Tibial artery (tissue), 4 donors: ENCODE data around the gene KRT16.
"Not testable (repeated sequence)": the region's sequence is repeated elsewhere in the genome, so short reads cannot be mapped to it uniquely, and the experiment has no call there.

Source experiments
- DNase-seq, 2 donors: peaks; one replicate each; pipeline ENCODE4 v3.0.0-alpha.2; 2019
- H3K27ac ChIP-seq, 2 donors: fragments of 200-600 bp; sonication (generic) in 1 of 2; 1 replicate in 1 of 2; 2 replicates in 1 of 2; pipeline ENCODE4 v1.5.1; 2018 to 2019; ENCODE audit warnings: mild to moderate bottlenecking in 1 of 2
- H3K27me3 ChIP-seq, 2 donors: fragments of 200-600 bp; sonication (generic) in 1 of 2; one replicate each; pipeline versions ENCODE4 v1.5.1 to v1.6.0; 2016 to 2019
- H3K36me3 ChIP-seq, 3 donors: fragments of 200-600 bp; sonication (generic) in 2 of 3; one replicate each; pipeline ENCODE4 v1.5.1; 2016 to 2019; ENCODE audit warnings: mild to moderate bottlenecking in 2 of 3
- H3K4me1 ChIP-seq, 4 donors: fragments of 200-600 bp; sonication (generic) in 2 of 4; 1 replicate in 3 of 4; 2 replicates in 1 of 4; pipeline ENCODE4 v1.5.1; 2016 to 2019
- H3K4me3 ChIP-seq, 2 donors: fragments of 200-600 bp; sonication (generic) in 1 of 2; 1 replicate in 1 of 2; 2 replicates in 1 of 2; pipeline ENCODE4 v1.5.1; 2018 to 2019; ENCODE audit warnings: mild to moderate bottlenecking in 2 of 2
- H3K9me3 ChIP-seq, 3 donors: fragments of 200-600 bp; sonication (generic) in 1 of 3; one replicate each; pipeline ENCODE4 v1.5.1; 2016 to 2019
- intact Hi-C: fragments of 100-400 bp; cut with DNase I; formaldehyde crosslinking; loops from one replicate; pipeline ENCODE4 v1.15.0; 2023; ENCODE audit warnings: low total_unique reads
- TF ChIP-seq, protein P1 (sequence below), 2 experiments: fragments of 200-600 bp in 1 of 2; fragments of 450-650 bp in 1 of 2; IDR thresholded peaks; one replicate each; pipeline ENCODE4 v1.5.1; 2017 to 2019; ENCODE audit warnings: antibody characterized with exemption in 2 of 2, mild to moderate bottlenecking in 1 of 2, moderate library complexity in 1 of 2

Gene KRT16

DNA sequence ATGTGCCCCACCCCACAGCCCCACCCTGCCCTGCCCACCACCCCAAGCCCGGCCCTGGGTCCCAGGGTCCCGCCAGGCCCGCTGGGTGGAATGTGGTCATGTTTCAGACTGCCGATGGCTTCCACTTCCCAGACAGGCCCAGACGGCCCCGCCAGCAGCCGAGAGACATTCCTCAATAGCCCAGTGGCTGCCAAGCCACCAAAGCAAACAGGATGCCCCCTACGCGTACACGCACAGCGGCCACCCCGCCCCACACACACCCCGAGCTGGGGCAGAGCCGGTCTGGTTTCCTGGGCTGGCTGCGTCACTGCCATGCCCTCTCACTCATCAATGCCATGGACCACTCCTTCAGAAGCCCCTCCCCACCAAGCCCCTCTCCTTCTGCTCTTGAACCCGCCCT, 13.0 kb upstream of the KRT16 start:
- peak in 1 of 2 donors; percentile 79 for DNase-seq
- TF ChIP-seq, protein P1, sequence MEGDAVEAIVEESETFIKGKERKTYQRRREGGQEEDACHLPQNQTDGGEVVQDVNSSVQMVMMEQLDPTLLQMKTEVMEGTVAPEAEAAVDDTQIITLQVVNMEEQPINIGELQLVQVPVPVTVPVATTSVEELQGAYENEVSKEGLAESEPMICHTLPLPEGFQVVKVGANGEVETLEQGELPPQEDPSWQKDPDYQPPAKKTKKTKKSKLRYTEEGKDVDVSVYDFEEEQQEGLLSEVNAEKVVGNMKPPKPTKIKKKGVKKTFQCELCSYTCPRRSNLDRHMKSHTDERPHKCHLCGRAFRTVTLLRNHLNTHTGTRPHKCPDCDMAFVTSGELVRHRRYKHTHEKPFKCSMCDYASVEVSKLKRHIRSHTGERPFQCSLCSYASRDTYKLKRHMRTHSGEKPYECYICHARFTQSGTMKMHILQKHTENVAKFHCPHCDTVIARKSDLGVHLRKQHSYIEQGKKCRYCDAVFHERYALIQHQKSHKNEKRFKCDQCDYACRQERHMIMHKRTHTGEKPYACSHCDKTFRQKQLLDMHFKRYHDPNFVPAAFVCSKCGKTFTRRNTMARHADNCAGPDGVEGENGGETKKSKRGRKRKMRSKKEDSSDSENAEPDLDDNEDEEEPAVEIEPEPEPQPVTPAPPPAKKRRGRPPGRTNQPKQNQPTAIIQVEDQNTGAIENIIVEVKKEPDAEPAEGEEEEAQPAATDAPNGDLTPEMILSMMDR (IDR thresholded peaks at IDR 0.05), result no peak
- Histone ChIP-seq H3K4me3 (no peak overlapping the region), H3K27ac (peak overlapping the region in 1 of 2 donors; percentile 49), H3K9me3 (no peaks in the 10 kb centered on the region), H3K36me3 (no peaks in the 10 kb centered on the region), H3K27me3 (no peaks in the 10 kb centered on the region), H3K4me1 (peaks cover 0 to 31% (median 11%) of the 10 kb centered on the region in 4 donors)
- intact Hi-C loops, result no loop called here

DNA sequence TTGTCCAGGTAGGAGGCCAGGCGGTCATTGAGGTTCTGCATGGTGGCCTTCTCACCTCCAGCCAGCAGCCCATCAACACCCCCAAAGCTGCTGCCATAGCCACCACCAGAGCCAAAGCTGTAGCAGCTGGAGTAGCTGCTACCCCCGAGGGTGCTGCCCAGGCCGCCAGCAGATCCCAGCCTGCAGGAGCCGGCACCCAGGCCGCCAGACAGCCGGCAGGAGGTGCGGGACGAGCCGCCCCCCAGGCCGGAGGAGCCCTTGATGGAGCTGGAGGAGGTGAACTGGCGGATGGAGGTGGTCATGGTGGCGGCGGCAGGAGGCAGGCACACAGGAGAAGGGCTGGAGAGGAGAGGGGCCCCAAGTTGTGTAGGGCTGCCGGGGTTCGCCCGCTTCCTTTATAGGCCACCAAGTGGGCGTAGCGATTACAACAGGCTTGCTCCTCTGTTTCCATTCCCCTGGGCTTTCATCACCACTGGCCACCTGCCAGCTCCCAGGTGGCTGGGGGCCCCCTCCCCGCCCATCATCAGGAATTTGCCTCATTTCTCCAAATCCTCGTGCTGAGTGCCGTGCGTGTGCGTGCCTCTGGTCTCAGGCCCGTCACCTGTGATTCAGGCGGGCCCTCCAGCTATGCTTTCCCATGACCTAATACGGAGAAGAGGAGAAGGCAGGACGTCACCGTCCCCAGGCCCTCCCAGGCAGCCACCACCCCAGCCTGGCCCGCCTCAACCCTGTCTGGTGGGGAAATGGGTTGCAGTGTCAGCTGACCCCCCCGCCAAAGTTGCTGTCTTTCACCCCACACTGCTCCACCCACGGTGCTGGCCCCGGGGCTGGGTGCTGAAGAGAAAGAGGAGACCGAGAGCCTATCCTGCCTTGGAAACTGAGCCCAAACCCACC, 11.9 kb upstream of the KRT16 start, which contains the start of gene KRT17:
TSS of gene KRT17 (minus strand) at position 368 of the 894 bp plus-strand sequence. CDS start at position 302, 66 bp downstream.
- Histone ChIP-seq H3K9me3 (no peaks in the 10 kb centered on the region), H3K27me3 (no peaks in the 10 kb centered on the region), H3K4me1 (peaks cover 0 to 32% (median 11%) of the 10 kb centered on the region in 4 donors), H3K36me3 (no peaks in the 10 kb centered on the region), H3K4me3 (no peak within 1 kb of the TSS), H3K27ac (peak within 1 kb of the TSS in 1 of 2 donors; percentile 49)
- TF ChIP-seq, protein P1 (IDR thresholded peaks at IDR 0.05), result no peak
- DNase-seq, result peak in 1 of 2 donors; percentile 65
- intact Hi-C loops, result no loop called here

DNA sequence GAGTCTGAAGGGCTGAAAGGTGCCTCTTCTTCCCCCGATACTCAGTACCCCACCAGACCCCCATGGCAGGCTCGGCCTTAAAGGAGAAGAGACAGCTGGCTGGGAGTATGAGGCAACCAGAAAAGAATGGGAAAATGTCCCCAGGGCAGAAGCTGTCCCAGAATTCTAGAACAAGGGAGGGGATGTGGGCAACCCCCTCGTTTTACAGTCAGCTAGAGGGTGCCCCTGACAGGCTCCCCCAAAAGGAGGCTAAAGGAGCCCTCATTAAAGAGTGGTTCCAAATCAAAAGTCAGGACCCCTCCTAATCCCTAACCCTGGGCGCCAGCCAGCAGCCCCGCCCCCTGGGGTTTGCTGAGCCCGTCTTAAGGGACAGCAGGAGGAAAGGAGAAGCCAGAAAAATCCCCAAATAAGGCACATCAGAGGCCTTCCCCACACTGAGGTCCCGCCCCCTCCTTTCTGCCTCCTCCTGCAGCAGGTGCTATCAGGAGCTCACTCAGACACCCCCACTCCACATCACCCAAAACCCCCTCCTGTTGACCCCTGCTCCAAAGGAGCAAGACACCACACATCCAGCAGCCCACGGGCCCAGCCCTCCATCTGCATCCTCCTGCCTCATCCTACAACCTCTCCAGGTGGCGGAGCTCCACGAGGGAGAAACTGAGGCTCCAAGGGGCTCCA, 10.8 kb upstream of the KRT16 start:
- H3K9me3 ChIP-seq, intact Hi-C loops, H3K27me3 ChIP-seq, DNase-seq, H3K36me3 ChIP-seq, H3K4me3 ChIP-seq, H3K27ac ChIP-seq: not testable (repeated sequence)
- peaks cover 0 to 32% (median 11%) of the 10 kb centered on the region in 4 donors for H3K4me1 ChIP-seq

DNA sequence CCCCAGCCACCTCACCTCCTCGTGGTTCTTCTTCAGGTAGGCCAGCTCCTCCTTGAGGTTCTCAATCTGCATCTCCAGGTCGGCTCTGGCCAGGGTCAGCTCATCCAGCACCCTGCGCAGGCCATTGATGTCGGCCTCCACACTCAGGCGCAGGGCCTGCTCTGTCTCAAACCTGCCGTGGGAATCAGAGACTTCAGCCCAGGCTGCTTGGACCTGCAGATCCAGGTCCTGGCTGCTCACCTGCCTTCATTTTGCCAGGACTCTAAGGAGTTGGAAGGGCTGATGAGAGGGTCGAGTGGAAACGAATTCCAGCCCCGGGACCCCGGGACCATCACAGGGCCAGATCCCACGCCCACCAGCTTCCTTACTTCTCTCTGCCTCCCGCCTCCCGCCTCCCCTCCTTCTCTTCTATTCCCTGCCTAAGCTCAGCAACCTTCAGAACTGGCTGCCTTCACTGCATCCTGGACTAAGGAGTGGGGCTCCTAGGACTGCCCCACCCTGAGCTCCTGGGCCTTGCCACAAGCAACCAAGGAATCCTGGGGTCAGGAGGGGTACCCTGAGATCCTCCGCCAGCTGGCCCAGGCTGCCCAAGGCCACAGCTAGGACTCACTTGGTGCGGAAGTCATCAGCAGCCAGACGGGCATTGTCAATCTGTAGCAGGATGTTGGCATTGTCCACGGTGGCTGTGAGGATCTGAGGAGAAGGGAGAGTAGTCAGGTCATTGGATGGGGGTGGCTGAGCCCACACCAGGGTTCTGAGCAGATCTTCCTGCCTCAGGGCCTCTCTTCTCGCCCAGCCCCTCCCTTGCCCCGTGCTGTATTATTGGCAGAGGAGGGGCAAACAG, 10.0 kb upstream of the KRT16 start:
- H3K27ac ChIP-seq, H3K9me3 ChIP-seq, H3K36me3 ChIP-seq, intact Hi-C loops, H3K4me3 ChIP-seq, DNase-seq, H3K27me3 ChIP-seq: not testable (repeated sequence)
- H3K4me1 ChIP-seq, result peaks cover 0 to 32% (median 11%) of the 10 kb centered on the region in 4 donors

DNA sequence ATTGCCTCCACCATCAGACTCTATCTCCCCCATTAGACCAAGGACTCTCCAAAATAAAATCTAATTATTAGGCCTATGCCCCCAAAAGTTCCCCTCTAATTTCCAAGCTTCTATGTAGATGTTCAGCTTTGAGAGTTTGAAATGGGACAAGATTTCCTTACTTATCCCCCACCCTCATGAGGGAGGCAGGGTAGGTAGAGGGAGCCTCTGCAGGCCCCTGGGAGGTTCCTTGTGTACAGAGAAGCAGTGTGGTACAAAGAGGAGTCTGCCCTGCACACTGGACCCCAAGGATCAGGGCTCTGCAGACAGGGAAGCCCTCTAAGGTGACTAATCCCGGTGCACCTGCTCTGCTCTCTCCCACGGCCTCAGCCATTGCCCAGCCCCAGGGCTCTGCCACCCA, 9.3 kb upstream of the KRT16 start:
- no peak overlapping the region for H3K4me3 ChIP-seq

DNA sequence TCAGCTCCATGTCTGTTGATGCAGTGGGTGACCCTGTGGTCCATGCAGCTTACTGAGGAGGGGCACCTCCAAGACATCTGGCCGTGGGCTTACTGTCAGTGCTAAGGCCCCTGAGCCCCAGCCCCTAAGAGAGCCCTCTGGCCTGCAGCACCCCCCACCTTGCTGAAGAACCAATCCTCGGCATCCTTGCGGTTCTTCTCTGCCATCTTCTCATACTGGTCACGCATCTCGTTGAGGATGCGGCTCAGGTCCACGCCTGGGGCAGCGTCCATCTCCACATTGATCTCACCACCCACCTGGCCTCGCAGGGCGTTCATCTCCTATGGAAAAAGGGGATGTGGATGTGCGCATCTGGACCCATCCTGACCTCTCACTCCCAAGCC, 8.9 kb upstream of the KRT16 start:
- intact Hi-C loops, H3K27me3 ChIP-seq, H3K36me3 ChIP-seq, H3K4me3 ChIP-seq, H3K9me3 ChIP-seq: not testable (repeated sequence)
- Histone ChIP-seq H3K27ac (peak overlapping the region in 1 of 2 donors; percentile 25), H3K4me1 (peaks cover 0 to 32% (median 11%) of the 10 kb centered on the region in 4 donors)
- peak in 1 of 2 donors; percentile 56 for DNase-seq

More for the DNA sequence above, 9.3 kb upstream of the KRT16 start:
- H3K9me3 ChIP-seq, result no peaks in the 10 kb centered on the region
- TF ChIP-seq, protein P1 (IDR thresholded peaks at IDR 0.05), result no peak
- no peak overlapping the region for H3K27ac ChIP-seq
- intact Hi-C loops, result no loop called here
- peaks cover 0 to 8% of the 10 kb centered on the region in 2 donors for H3K27me3 ChIP-seq
- peaks cover 0 to 32% (median 11%) of the 10 kb centered on the region in 4 donors for H3K4me1 ChIP-seq
- no peaks in the 10 kb centered on the region for H3K36me3 ChIP-seq
- DNase-seq, result no peak
